ENCODE measurements around the gene MAP3K19.
"Not testable (repeated sequence)": the region's sequence is repeated elsewhere in the genome, so short reads cannot be mapped to it uniquely, and the experiment has no call there.

Gene MAP3K19

GRCh38 chr2:135050132-135050531, 2.9 kb upstream of the MAP3K19 start:
- no peak for DNase-seq

- DNase-seq, result peak; percentile 2
Measured at GRCh38 chr2:135048122-135048521, 875 bp upstream of the MAP3K19 start.

- DNase-seq, result no peak
Measured at GRCh38 chr2:135043345-135043744, 3.9 kb downstream of the MAP3K19 start.

GRCh38 chr2:135037831-135038230, 9.4 kb downstream of the MAP3K19 start:
- no peak for DNase-seq

GRCh38 chr2:135033216-135033615, 14.0 kb downstream of the MAP3K19 start:
- not testable (repeated sequence) for DNase-seq

- DNase-seq, result peak; percentile 38
Measured at GRCh38 chr2:135030826-135031225, 16.4 kb downstream of the MAP3K19 start.

- no peak for DNase-seq
Measured at GRCh38 chr2:135029481-135030134, 17.6 kb downstream of the MAP3K19 start.

- no peak for DNase-seq
Measured at GRCh38 chr2:135023886-135024485, 23.3 kb downstream of the MAP3K19 start.

- no peak for DNase-seq
Measured at GRCh38 chr2:135022952-135023880, 24.0 kb downstream of the MAP3K19 start.

- DNase-seq, result no peak
Measured at GRCh38 chr2:135021618-135022017, 25.6 kb downstream of the MAP3K19 start.

- DNase-seq, result no peak
Measured at GRCh38 chr2:135011633-135012032, 35.6 kb downstream of the MAP3K19 start.

GRCh38 chr2:135010200-135010942, 36.9 kb downstream of the MAP3K19 start:
- no peak for DNase-seq

- no peak for DNase-seq
Measured at GRCh38 chr2:135009339-135009738, 37.9 kb downstream of the MAP3K19 start.

GRCh38 chr2:135005753-135006152, 41.5 kb downstream of the MAP3K19 start:
- no peak for DNase-seq

- DNase-seq, result peak; percentile 18
Measured at GRCh38 chr2:135004005-135004746, 43.1 kb downstream of the MAP3K19 start.

- no peak for DNase-seq
Measured at GRCh38 chr2:135002836-135003235, 44.4 kb downstream of the MAP3K19 start.

GRCh38 chr2:134999521-134999920, 47.7 kb downstream of the MAP3K19 start:
- DNase-seq, result no peak

GRCh38 chr2:134988994-134989605, 58.1 kb downstream of the MAP3K19 start:
- peak; percentile 19 for DNase-seq

GRCh38 chr2:134985061-134985460, 62.2 kb downstream of the MAP3K19 start:
- DNase-seq, result no peak

- DNase-seq, result peak; percentile 25
Measured at GRCh38 chr2:134982603-134983002, 64.6 kb downstream of the MAP3K19 start.

- no peak for DNase-seq
Measured at GRCh38 chr2:134980639-134981038, 66.6 kb downstream of the MAP3K19 start.

GRCh38 chr2:134979221-134979620, 68.0 kb downstream of the MAP3K19 start:
- no peak for DNase-seq

All from MV-4-11 (cell line).